K562 (cell line): ENCODE results near the gene ZNF213. TPM values are rescaled to one million over a fixed set of nuclear protein-coding genes. Genes with fewer than 3 reads are reported as not detected.

ENCODE experiments used
- CCNT2 ChIP-seq: IDR thresholded peaks from 2 replicates; pipeline ENCODE4 v1.6.1; 2011; ENCODE audit warnings: borderline replicate concordance, low read depth, mild to moderate bottlenecking, moderate library complexity, mixed read lengths, low read length; ENCODE audit not compliant: insufficient read length; ENCODE audit errors: extremely low read depth
- GATAD2A ChIP-seq: fragments of 450-650 bp; IDR thresholded peaks from 2 replicates; pipeline ENCODE4 v1.6.1; 2017
- GATAD2B ChIP-seq: fragments of 450-650 bp; IDR thresholded peaks from 2 replicates; pipeline ENCODE4 v1.6.1; 2017; ENCODE audit warnings: mild to moderate bottlenecking, borderline replicate concordance
- HMGXB4 ChIP-seq: sonication (generic); formaldehyde crosslinking; IDR thresholded peaks from 2 replicates; pipeline ENCODE4 v1.8.1; 2023; ENCODE audit warnings: mild to moderate bottlenecking, missing genetic modification reagents
- MXI1 ChIP-seq: IDR thresholded peaks from 2 replicates; pipeline ENCODE4 v1.6.1; 2011; ENCODE audit warnings: low read depth, mild to moderate bottlenecking, improper control_type of control experiment, low read length
- NCOA2 ChIP-seq, 2 experiments: fragments of 450-650 bp; IDR thresholded peaks; 2 replicates each; pipeline ENCODE4 v1.6.1; 2018; ENCODE audit warnings: mild to moderate bottlenecking in 2 of 2, moderate library complexity in 1 of 2; ENCODE audit not compliant: partially characterized antibody in 2 of 2
- NEUROD1 ChIP-seq: fragments of 150-350 bp; IDR thresholded peaks from 2 replicates; pipeline ENCODE4 v1.6.1; 2014; ENCODE audit warnings: borderline replicate concordance, low read length, low read depth; ENCODE audit not compliant: partially characterized antibody
- PHF8 ChIP-seq: fragments of 200-600 bp; sonication (generic); IDR thresholded peaks from 2 replicates; pipeline ENCODE4 v1.6.1; 2012; ENCODE audit warnings: mixed run types, mild to moderate bottlenecking, inconsistent platforms, low read length, moderate library complexity, borderline replicate concordance
- POLR2B ChIP-seq: fragments of 450-650 bp; IDR thresholded peaks from 2 replicates; pipeline ENCODE4 v1.6.1; 2018; ENCODE audit warnings: low read depth; ENCODE audit not compliant: partially characterized antibody
- RBBP5 ChIP-seq: fragments of 200-600 bp; sonication (generic); IDR thresholded peaks from 2 replicates; pipeline ENCODE4 v1.6.1; 2012; ENCODE audit warnings: borderline replicate concordance, mild to moderate bottlenecking, low read length, control low read depth, inconsistent platforms; ENCODE audit not compliant: insufficient read depth, poor library complexity, severe bottlenecking
- RBM25 ChIP-seq: fragments of 200-400 bp; formaldehyde crosslinking; IDR thresholded peaks from 2 replicates; pipeline ENCODE4 v1.6.1; 2018; ENCODE audit warnings: low read length, low read depth, moderate library complexity; ENCODE audit not compliant: severe bottlenecking
- SRF ChIP-seq, 2 experiments: fragments of 250-450, 450-650 bp in 1 of 2; sonication (Bioruptor Pico) in 1 of 2; sonication (generic) in 1 of 2; formaldehyde crosslinking; IDR thresholded peaks; 2 replicates each; pipeline versions ENCODE4 v1.5.0 to v1.5.1; 2020 to 2022; ENCODE audit warnings: mild to moderate bottlenecking in 1 of 2, missing genetic modification reagents in 1 of 2
- TEAD1 ChIP-seq, 2 experiments: fragments of 450-650 bp in 1 of 2; sonication (generic) in 1 of 2; formaldehyde crosslinking; IDR thresholded peaks; 2 replicates each; pipeline versions ENCODE4 v1.4.0 to v1.8.0; 2020 to 2022; ENCODE audit warnings: mild to moderate bottlenecking in 2 of 2, missing genetic modification reagents in 1 of 2
- TRIM24 ChIP-seq, 2 experiments: fragments of 450-650 bp; IDR thresholded peaks; 2 replicates each; pipeline ENCODE4 v1.6.1; 2016
- U2AF2 ChIP-seq: fragments of 200-400 bp; formaldehyde crosslinking; optimal IDR thresholded peaks from 2 replicates; pipeline ENCODE3; 2017; ENCODE audit warnings: low read depth, mild to moderate bottlenecking, low read length
- ZNF41 ChIP-seq: fragments of 250-450 bp; sonication (Bioruptor Pico); conservative IDR thresholded peaks from 2 replicates; pipeline ENCODE4 v1.4.0; 2020; ENCODE audit warnings: mild to moderate bottlenecking
- polyA plus RNA-seq, 8 experiments: library from polyadenylated mRNA; depleted of rRNA in 4 of 8; stranded (reverse) in 5 of 8; unstranded in 3 of 8; fragments of >200 nt; fragmentation: Nextera tagmentation in 2 of 8; fragmentation: Illumina TruSeq in 1 of 8; extraction: Ambion mirVana in 2 of 8; extraction: Trizol in 1 of 8; gene quantifications; 2 replicates each; pipeline versions ENCODE4 v1.2.1 to v1.2.3, GENCODE V29; 2011 to 2014; ENCODE audit warnings: inconsistent platforms in 1 of 8, missing spikeins in 1 of 8
- total RNA-seq, 7 experiments: library from RNA; depleted of rRNA in 6 of 7; stranded (reverse); fragments of >200 nt in 6 of 7; fragmentation: Illumina TruSeq in 2 of 7; extraction: Trizol in 2 of 7; gene quantifications; 2 replicates each; pipeline versions ENCODE4 v1.2.1 to v1.2.3, GENCODE V29; 2011 to 2021; ENCODE audit warnings: low replicate concordance in 1 of 7
- TF ChIP-seq, protein P1 (sequence below), 2 experiments: fragments of 250-450 bp in 1 of 2; fragments of 450-650 bp in 1 of 2; sonication (Bioruptor Pico) in 1 of 2; IDR thresholded peaks; 2 replicates each; pipeline versions ENCODE4 v1.6.1 to v1.8.0; 2016 to 2021; ENCODE audit warnings: mild to moderate bottlenecking in 2 of 2, moderate library complexity in 2 of 2, missing compliant biosample characterization in 1 of 2, missing genetic modification characterization in 1 of 2
- TF ChIP-seq, protein P2 (sequence below): fragments of 250-450 bp; sonication (Bioruptor Pico); IDR thresholded peaks from 2 replicates; pipeline ENCODE4 v1.4.0; 2020

The ZNF213 gene
- total and polyA plus RNA-seq, 9 of the 15 experiments (the other 6 are each of a cell fraction or from before 2014, with no cell fraction given), result 0.49 to 10.0 (median 1.8) TPM

DNA sequence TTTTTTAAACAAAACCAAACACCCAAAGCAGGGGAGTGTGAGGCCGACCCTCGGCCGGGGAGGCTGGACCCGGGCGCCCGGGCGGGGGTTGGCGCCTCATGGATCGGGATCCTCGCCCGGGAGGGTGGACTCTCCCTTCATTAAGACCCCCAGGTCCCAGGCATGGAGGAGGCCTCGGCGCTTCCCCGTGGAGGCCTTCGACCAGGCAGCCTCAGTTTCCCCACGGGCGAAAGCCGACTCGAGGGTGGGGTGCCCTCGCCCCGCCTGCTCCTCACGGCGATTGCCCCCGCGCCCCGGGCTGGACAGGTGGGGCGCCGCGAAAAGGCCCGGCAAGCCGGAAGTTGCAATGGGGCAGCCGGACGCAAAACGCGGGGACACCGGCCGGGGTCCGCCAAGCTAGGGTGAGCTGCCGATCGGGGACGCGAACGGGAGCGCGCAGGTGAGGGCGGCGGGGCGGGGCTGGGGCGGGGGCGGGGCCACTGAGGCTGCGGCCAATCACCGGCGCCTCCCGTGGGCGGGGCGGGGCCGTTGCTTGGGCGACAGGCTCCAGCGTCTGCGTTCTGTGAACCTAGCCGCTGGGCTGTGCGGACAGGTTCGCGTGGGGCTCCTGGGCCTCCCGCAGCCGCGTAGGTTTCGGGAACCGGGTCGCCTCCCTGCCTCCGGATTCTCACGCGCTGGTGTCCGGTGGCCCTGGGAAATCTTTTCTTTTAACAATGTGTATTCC is 28.5 kb upstream of the ZNF213 start (continued):
- TF ChIP-seq HMGXB4, result no peak
- peak; percentile 90 for TF ChIP-seq MXI1
- peak; percentile 66 for TF ChIP-seq RBBP5
- peak; percentile 32 for TF ChIP-seq RBM25
- peak; percentile 50 for TF ChIP-seq CCNT2
- peak; percentile 88 for TF ChIP-seq GATAD2B
- TF ChIP-seq SRF (CRISPR knock-in tag; IDR thresholded peaks at IDR 0.05), result 0 out of 4 replicates have a peak, but pooled peaks of 1 of the 2 experiments have one; percentile 42
- peak; percentile 69 for TF ChIP-seq POLR2B
- TF ChIP-seq, protein P1, sequence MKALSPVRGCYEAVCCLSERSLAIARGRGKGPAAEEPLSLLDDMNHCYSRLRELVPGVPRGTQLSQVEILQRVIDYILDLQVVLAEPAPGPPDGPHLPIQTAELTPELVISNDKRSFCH (CRISPR knock-in tag; IDR thresholded peaks at IDR 0.05), result no peak
- TF ChIP-seq, protein P1 (tag; IDR thresholded peaks at IDR 0.05), result peak; percentile 64; the same call in 1 of the 2 replicates
- TF ChIP-seq PHF8, result peak; percentile 91; the same call in 1 of the 2 replicates
- peak in 1 of 2 experiments; percentile 94; a peak in 2 of 4 replicates for TF ChIP-seq TRIM24 (IDR thresholded peaks at IDR 0.05)
- TF ChIP-seq, protein P2, sequence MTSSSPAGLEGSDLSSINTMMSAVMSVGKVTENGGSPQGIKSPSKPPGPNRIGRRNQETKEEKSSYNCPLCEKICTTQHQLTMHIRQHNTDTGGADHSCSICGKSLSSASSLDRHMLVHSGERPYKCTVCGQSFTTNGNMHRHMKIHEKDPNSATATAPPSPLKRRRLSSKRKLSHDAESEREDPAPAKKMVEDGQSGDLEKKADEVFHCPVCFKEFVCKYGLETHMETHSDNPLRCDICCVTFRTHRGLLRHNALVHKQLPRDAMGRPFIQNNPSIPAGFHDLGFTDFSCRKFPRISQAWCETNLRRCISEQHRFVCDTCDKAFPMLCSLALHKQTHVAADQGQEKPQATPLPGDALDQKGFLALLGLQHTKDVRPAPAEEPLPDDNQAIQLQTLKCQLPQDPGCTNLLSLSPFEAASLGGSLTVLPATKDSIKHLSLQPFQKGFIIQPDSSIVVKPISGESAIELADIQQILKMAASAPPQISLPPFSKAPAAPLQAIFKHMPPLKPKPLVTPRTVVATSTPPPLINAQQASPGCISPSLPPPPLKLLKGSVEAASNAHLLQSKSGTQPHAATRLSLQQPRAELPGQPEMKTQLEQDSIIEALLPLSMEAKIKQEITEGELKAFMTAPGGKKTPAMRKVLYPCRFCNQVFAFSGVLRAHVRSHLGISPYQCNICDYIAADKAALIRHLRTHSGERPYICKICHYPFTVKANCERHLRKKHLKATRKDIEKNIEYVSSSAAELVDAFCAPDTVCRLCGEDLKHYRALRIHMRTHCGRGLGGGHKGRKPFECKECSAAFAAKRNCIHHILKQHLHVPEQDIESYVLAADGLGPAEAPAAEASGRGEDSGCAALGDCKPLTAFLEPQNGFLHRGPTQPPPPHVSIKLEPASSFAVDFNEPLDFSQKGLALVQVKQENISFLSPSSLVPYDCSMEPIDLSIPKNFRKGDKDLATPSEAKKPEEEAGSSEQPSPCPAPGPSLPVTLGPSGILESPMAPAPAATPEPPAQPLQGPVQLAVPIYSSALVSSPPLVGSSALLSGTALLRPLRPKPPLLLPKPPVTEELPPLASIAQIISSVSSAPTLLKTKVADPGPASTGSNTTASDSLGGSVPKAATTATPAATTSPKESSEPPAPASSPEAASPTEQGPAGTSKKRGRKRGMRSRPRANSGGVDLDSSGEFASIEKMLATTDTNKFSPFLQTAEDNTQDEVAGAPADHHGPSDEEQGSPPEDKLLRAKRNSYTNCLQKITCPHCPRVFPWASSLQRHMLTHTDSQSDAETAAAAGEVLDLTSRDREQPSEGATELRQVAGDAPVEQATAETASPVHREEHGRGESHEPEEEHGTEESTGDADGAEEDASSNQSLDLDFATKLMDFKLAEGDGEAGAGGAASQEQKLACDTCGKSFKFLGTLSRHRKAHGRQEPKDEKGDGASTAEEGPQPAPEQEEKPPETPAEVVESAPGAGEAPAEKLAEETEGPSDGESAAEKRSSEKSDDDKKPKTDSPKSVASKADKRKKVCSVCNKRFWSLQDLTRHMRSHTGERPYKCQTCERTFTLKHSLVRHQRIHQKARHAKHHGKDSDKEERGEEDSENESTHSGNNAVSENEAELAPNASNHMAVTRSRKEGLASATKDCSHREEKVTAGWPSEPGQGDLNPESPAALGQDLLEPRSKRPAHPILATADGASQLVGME (CRISPR knock-in tag), result peak; percentile 80; the same call in 1 of the 2 replicates
- TF ChIP-seq TEAD1 (CRISPR knock-in tag; IDR thresholded peaks at IDR 0.05), result 0 out of 4 replicates have a peak, but pooled peaks of 1 of the 2 experiments have one; percentile 44
- TF ChIP-seq NEUROD1, result peak; percentile 55
- TF ChIP-seq ZNF41, result 0 out of 2 replicates have a peak, but pooled peaks have one; percentile 13
- peak; percentile 97 for TF ChIP-seq GATAD2A
- no peak for TF ChIP-seq U2AF2
- no peak for TF ChIP-seq NCOA2 (IDR thresholded peaks at IDR 0.05; ENCODE audit: partially characterized antibody in 2 of 2)
